Epithelial cell of proximal tubule (primary cell): ENCODE measurements around the gene PTPRN2. TPM values are rescaled to one million over a fixed set of nuclear protein-coding genes. Genes with fewer than 3 reads are reported as not detected.

Source experiments
- DNase-seq: peaks from one replicate; pipeline ENCODE4 v3.0.0-alpha.2; 2011; ENCODE audit warnings: low read depth
- H3K4me3 ChIP-seq: 2 replicates; pipeline ENCODE4 v1.5.1; 2011; ENCODE audit warnings: low read depth, mild to moderate bottlenecking, low read length
- total RNA-seq: library from RNA; depleted of rRNA; stranded (reverse); fragments of >200 nt; gene quantifications from 2 replicates; pipeline ENCODE4 v1.2.3, GENCODE V29; 2015
- TF ChIP-seq, protein P1 (sequence below): conservative IDR thresholded peaks from 2 replicates; pipeline ENCODE4 v1.5.1; 2012; ENCODE audit warnings: low read depth, mild to moderate bottlenecking, low read length

PTPRN2 gene
- total RNA-seq, 1 donor from 2014 or later: 2.8 TPM

DNA sequence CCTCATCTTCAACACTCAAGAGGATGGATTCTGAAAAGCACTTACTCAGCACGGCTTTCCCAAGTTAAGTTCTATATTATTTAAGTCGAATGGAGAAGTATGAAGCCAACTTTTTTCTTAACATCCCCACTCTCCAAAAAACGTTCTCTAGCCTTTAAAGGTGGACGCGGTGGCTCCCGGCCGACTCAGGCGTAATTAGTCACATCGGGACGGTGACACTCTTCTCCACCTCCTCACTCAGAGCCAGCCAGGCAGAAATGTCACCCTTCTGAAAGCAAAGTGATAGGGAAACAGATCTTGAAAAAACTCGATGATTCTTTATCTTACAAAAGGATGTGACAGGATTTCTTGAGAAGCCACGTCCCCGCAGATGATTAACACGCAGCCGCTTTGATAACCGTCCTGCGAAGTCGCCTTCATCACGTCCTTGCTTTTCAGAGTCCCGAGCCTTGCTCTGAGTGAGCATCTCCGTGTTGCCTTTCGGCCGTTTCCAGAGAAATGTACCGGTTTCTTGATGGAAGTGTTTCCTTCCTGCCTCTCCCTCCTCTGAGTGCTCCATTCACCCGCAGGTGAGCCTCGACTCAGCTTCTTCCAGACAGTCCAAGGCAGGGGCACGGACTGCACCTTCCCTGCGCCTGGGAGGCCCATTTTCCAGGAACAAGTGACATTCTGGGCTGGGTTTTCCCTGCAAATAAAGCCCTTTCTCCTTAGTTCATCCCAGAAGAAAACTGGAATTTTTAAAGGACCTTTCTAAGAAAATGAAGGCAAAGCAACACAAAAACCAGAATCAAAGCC lies 936.1 kb downstream of the PTPRN2 start:
- DNase-seq: no peak
- TF ChIP-seq, protein P1, sequence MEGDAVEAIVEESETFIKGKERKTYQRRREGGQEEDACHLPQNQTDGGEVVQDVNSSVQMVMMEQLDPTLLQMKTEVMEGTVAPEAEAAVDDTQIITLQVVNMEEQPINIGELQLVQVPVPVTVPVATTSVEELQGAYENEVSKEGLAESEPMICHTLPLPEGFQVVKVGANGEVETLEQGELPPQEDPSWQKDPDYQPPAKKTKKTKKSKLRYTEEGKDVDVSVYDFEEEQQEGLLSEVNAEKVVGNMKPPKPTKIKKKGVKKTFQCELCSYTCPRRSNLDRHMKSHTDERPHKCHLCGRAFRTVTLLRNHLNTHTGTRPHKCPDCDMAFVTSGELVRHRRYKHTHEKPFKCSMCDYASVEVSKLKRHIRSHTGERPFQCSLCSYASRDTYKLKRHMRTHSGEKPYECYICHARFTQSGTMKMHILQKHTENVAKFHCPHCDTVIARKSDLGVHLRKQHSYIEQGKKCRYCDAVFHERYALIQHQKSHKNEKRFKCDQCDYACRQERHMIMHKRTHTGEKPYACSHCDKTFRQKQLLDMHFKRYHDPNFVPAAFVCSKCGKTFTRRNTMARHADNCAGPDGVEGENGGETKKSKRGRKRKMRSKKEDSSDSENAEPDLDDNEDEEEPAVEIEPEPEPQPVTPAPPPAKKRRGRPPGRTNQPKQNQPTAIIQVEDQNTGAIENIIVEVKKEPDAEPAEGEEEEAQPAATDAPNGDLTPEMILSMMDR: no peak
- no peak overlapping the region for H3K4me3 ChIP-seq

DNA sequence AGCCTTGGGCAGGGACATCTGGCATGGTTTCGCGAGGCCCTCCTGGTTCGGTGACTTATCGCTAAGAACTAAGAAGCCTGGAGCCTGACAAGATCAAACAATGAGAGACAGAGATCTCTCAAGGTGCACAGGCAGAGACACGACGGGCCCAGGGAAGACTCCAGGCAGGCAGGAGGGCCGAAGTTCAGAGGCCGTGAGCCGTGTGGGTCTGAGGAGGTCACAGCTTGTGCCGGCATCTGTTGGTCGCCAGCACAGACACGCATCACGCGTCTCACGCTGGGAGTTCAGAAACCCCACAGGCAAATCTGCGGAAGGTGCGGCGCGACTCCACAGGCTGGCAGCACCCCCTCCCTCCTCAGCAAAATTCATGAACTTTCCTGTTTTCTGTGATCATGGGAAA lies 936.8 kb downstream of the PTPRN2 start:
- no peak for DNase-seq
- no peak overlapping the region for H3K4me3 ChIP-seq
- TF ChIP-seq, protein P1: no peak

DNA sequence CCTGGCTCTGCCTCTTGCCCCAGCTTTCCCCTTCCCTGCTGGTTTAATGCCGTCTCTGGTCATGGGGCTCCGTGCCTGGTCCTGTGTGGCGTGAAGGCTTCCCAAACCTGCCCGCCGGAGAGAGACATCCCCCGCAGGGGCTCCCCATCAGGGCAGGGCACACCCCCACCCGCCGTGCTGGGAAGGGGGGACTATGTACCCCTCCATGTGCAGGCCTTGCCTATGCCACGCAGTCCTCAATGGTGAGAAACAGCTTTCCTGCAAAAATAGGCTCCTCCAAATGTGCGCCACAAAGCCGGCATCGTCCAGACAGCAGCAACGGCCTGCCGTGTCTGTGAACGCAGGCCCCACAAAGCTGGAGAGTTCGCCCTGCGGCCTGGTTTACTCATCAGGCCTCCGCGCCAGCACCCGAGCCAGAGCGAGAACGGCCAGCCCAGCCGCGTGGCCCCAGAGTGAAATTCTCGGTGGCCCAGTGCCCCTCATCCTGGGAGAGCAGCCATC lies 937.4 kb downstream of the PTPRN2 start:
- DNase-seq: no peak
- TF ChIP-seq, protein P1: no peak
- H3K4me3 ChIP-seq: no peak overlapping the region

DNA sequence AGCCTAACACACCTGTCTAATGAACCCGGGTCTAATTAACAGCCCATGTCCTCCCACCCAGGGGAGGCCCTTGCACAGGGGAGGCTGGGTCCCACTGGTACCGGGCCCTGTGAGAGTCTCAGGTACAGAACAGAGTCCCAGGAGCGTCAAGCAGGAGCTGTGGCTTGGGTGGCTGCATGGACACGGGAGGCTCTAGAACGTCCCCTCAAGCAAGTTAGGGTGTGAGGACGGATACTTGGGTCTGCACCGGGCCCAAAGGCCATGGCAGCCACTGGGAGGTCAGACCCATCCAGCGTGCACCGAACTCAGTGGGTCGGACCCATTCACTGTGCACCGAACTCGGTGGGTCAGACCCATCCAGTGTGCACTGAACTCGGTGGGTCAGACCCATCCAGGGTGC lies 941.1 kb downstream of the PTPRN2 start:
- DNase-seq: no peak
- TF ChIP-seq, protein P1: no peak

DNA sequence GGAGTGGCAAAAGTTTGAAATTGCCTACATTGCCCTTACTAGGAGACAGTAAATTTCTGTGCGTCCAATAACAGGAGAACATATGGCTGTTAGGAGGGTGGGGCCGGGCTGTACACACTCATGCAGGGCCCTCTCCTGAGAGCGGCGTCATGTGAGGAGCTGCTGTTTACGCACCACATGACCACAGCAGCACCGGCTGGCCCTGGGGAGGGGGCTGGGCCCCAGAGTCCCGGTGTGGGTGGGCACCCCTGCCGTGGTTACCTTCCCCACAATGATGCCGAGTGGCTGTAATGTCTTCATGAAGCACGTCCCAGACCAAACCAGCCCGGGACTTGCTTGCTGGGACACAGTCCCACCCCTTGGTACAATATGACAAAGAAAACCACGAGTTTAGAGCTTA lies 942.1 kb downstream of the PTPRN2 start:
- H3K4me3 ChIP-seq: no peak overlapping the region
- TF ChIP-seq, protein P1: no peak
- DNase-seq: no peak

More for the DNA sequence above, 941.1 kb downstream of the PTPRN2 start:
- no peak overlapping the region for H3K4me3 ChIP-seq

DNA sequence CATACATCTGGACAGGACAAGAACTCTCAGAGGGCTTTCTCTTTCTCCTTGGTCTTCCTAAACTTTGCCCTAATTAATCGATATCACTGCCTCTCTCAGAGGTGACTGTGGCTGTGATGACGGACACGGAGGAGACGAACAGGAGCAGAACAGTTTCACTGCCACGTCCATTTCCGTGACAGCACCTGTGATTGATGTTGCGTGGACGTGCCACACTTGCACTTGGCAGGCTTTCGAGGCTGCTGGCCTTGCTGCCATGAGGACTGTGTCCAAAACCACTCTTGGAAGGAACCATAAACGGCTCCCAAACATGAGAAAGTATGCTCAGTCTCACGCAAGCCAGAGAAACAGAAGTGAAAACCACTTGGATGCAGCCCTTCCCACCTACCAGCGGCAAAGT lies 942.7 kb downstream of the PTPRN2 start:
- no peak for DNase-seq
- H3K4me3 ChIP-seq: no peak overlapping the region
- TF ChIP-seq, protein P1: no peak

DNA sequence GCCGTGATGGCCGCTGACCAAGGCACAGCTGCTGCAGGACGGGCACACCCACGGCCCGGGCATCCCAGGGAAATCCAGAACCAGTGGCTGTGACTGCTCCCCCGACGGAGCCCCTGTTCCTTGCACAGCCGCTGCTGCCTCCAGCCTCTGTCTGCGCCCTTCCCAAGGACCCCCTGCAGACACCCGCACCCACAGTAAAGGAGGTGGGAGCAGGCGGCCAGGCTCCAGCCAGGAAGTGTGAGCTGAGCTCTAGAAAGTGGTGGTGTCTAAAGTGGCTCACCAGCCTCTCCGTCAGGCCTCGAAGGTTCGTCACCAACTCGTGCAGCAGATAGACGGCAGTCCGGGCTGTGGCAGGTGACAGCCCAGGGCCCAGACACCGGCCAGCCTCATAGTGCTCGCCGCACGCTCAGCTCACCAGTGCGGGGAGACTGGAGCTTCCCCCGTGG lies 944.1 kb downstream of the PTPRN2 start:
- DNase-seq: no peak
- TF ChIP-seq, protein P1: no peak
- H3K4me3 ChIP-seq: no peak overlapping the region
